ENCODE data around the gene ASB12. TPM values are rescaled to one million over a fixed set of nuclear protein-coding genes. Genes with fewer than 3 reads are reported as not detected.

Gene ASB12
- total and polyA plus RNA-seq, 9 donors: 0.24 to 1.2 (median 0.60) TPM

DNA sequence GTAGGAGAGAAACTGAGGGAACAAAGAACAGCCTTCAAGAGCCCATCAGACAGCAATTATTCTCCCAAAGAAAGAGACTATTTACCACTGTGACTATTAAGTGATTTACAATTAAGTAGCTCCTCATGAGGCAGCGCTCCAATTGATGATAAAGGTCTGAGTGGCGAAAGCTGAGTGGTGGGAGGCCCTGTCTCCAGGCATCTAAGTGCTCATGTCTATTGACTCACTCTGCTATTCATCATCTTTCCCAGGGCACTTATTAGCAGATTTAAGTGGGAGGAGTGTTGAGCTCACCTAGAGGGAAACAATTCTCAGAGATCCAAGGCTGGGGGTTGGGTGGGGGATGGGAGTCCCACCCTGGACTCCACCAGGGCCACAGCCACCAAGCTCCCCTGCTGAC, 48.2 kb downstream of the ASB12 start:
- 69 to 78% (median 73%) methylated on average over 2 of the region's 2 CpGs for WGBS, 3 donors
- TF ChIP-seq EP300 (IDR thresholded peaks at IDR 0.05) (no peak), POLR2A (IDR thresholded peaks at IDR 0.05) (no peak)
- Histone ChIP-seq H3K36me3 (no peaks in the 10 kb centered on the region), H3K4me1 (ENCODE audit: insufficient read depth) (no peaks in the 10 kb centered on the region), H3K27me3 (no peaks in the 10 kb centered on the region), H3K27ac (no peak overlapping the region), H3K4me3 (no peak overlapping the region), H3K9me3 (no peaks in the 10 kb centered on the region)
- intact Hi-C loops (cut with DNase I): no loop called here
- no peak for DNase-seq

DNA sequence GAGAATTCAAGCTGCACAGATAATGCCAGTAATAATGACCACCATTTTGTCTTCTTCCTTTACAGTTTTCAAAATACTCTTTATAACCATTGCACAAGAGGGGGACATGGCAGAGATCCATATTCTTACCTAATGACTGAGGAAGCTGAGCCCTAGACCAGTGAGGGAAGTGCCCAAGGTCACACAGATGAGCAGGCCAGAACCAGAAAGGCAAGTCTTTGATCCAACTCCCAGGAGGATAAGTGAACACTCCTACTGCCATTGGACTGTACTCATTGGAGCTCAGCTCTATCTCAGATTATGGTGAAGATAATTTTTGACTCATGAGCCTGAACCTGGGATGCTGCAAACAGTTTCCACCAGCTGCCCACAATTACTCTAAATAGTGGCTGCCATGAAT, 53.5 kb downstream of the ASB12 start:
- Histone ChIP-seq H3K27me3 (no peaks in the 10 kb centered on the region), H3K27ac (no peak overlapping the region), H3K4me3 (no peak overlapping the region), H3K36me3 (no peaks in the 10 kb centered on the region), H3K9me3 (no peaks in the 10 kb centered on the region), H3K4me1 (ENCODE audit: insufficient read depth) (no peaks in the 10 kb centered on the region)
- intact Hi-C loops (cut with DNase I): no loop called here
- TF ChIP-seq POLR2A (IDR thresholded peaks at IDR 0.05) (no peak), CTCF (IDR thresholded peaks at IDR 0.05) (no peak), EP300 (IDR thresholded peaks at IDR 0.05) (no peak)
- DNase-seq: no peak

Small RNA genes within 50 kb of the gene (small RNA-seq; reads per million reads assigned to genes)
- gene RN7SL799P: not detected

Other genes starting within 250 kb of the ASB12 start
- gene AMER1, start 24.9 kb downstream of the ASB12 start, total RNA-seq: 10 to 100 TPM in 6 of 7 donors, 1 to 10 TPM in 1; 8.2 to 25.9 (median 17.8) TPM
- 1 to 10 TPM; 5.5 to 8.2 TPM for gene AMER1, start 24.9 kb downstream of the ASB12 start, polyA plus RNA-seq
- gene MTMR8, start 164.8 kb upstream of the ASB12 start, total RNA-seq: 1 to 10 TPM; 2.5 to 6.0 (median 5.1) TPM
- 1 to 10 TPM; 1.3 to 1.6 TPM for gene MTMR8, start 164.8 kb upstream of the ASB12 start, polyA plus RNA-seq

Data from ovary (tissue), 9 donors.